ENCODE results near the gene PPP6R3. TPM values are rescaled to one million over a fixed set of nuclear protein-coding genes. Genes with fewer than 3 reads are reported as not detected.
"Not testable (repeated sequence)": the region's sequence is repeated elsewhere in the genome, so short reads cannot be mapped to it uniquely, and the experiment has no call there.

Gene PPP6R3
- total and polyA plus RNA-seq, 2 of the 8 experiments (the other 6 are each of a cell fraction or from before 2014, with no cell fraction given): 44.6 to 150 TPM

DNA sequence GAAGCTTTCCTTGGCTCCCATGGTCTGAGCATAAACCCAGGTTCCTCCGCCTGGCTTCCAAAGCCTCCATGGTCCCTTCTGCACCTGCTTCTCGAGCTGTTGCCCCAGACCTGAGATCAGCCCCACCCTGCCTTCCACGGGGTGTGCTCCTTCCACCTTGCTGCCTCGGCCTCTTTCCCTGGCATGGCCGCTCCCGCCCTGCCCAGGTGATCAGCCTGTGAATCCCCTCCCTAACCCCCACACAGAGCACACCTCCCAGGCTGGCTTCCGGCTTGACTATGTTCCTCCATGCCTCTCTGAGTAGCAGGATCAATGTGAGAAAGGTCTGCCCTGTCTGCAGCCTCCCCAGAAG lies 2.7 kb upstream of the PPP6R3 start (continued):
- TF ChIP-seq HDAC6 (IDR thresholded peaks at IDR 0.05; ENCODE audit: low read depth, low read length): no peak
- TF ChIP-seq SP4 (IDR thresholded peaks at IDR 0.05; ENCODE audit: low read length): no peak
- TF ChIP-seq USF2 (IDR thresholded peaks at IDR 0.05; ENCODE audit: low read length): no peak
- TF ChIP-seq JUN (IDR thresholded peaks at IDR 0.05; ENCODE audit: low read depth, low read length): no peak
- TF ChIP-seq POLR2A (IDR thresholded peaks at IDR 0.05; ENCODE audit: control extremely low read depth in 1 of 2, low read depth in 2 of 2, low read length in 2 of 2): no peak
- TF ChIP-seq TAF1 (IDR thresholded peaks at IDR 0.05; ENCODE audit: low read depth, low read length): no peak
- TF ChIP-seq TCF12 (IDR thresholded peaks at IDR 0.05; ENCODE audit: low read depth, low read length): no peak

DNA sequence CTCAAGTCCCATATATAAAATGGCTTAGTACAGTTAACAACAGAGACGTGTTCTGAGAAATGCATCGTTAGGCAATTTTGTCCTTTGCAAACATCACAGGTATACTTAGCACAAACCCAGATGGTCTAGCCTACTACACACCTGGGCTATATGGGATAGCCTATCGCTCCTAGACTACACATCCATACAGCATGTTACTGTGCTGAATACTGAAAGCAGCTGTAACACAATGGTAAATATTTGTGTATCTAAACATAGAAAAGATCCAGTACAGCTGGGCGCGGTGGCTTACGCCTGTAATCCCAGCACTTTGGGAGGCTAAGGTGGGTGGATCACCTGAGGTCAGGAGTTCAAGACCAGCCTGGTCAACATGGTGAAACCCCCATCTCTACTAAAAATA lies 2.2 kb upstream of the PPP6R3 start:
- H2AFZ ChIP-seq (ENCODE audit: low read length); H3K27ac ChIP-seq (ENCODE audit: low read depth, low read length); H2BK120ac ChIP-seq (replicated peaks; ENCODE audit: low read depth, low read length); H3K56ac ChIP-seq (replicated peaks; ENCODE audit: insufficient read length, low read depth, low read length); H3K4me2 ChIP-seq (ENCODE audit: insufficient read depth in 1 of 2, low read depth in 2 of 2, low read length in 2 of 2); H3K4ac ChIP-seq (replicated peaks; ENCODE audit: insufficient read length, low read depth, low read length); H4K8ac ChIP-seq (ENCODE audit: extremely low read depth, insufficient read depth, low read length); H2BK12ac ChIP-seq (ENCODE audit: low read depth, low read length); H3K18ac ChIP-seq (ENCODE audit: extremely low read depth, low read length); H3K9me3 ChIP-seq (ENCODE audit: insufficient read depth in 2 of 2, low read depth in 1 of 2, low read length in 1 of 2); H3K79me1 ChIP-seq (ENCODE audit: low read depth, low read length); FAIRE-seq; H3K4me3 ChIP-seq (ENCODE audit: extremely low read depth in 1 of 4, insufficient read depth in 2 of 4, low read depth in 3 of 4, low read length in 4 of 4); H3K9ac ChIP-seq (replicated peaks in 1 of 4; ENCODE audit: extremely low read depth in 1 of 4, low read depth in 3 of 4, low read length in 3 of 4); H2BK15ac ChIP-seq (ENCODE audit: low read length); H2AK5ac ChIP-seq (ENCODE audit: low read depth, low read length); H3K27me3 ChIP-seq (replicated peaks in 1 of 4; ENCODE audit: control insufficient read depth in 3 of 4, extremely low read depth in 1 of 4, insufficient read depth in 3 of 4, low read length in 3 of 4); H3K36me3 ChIP-seq (ENCODE audit: control insufficient read depth in 2 of 4, insufficient read depth in 4 of 4, low read length in 3 of 4); H2BK5ac ChIP-seq (ENCODE audit: low read depth, low read length); DNase-seq (ENCODE audit: low read depth in 1 of 2, low spot score in 2 of 2); H4K5ac ChIP-seq (ENCODE audit: insufficient read length, low read depth, low read length); H2BK20ac ChIP-seq (ENCODE audit: low read length); H3K23ac ChIP-seq (ENCODE audit: insufficient read length); H4K91ac ChIP-seq (replicated peaks; ENCODE audit: insufficient read length, low read length); H3K14ac ChIP-seq (ENCODE audit: insufficient read length): not testable (repeated sequence)
- ChIA-PET CTCF (ENCODE audit: partially characterized antibody) (interaction anchor here (0.6 to 2.2 kb wide), 4 partner anchors 10 to 233 kb away, joined by 3 to 8 read pairs (median 4); no protein-coding TSS in a partner anchor), POLR2A (ENCODE audit: partially characterized antibody) (interaction anchor here (0.6 to 1.7 kb wide), 3 partner anchors 10 to 347 kb away, joined by 3 read pairs; no protein-coding TSS in a partner anchor)
- Histone ChIP-seq H3K4me1 (replicated peaks in 1 of 4; ENCODE audit: control insufficient read depth in 3 of 4, insufficient read depth in 4 of 4, low read length in 3 of 4) (peaks cover 4 to 11% (median 7%) of the 10 kb centered on the region in 4 experiments), H3K79me2 (ENCODE audit: control insufficient read depth in 1 of 2, insufficient read depth in 2 of 2, low read length in 2 of 2) (peaks cover 25% of the 10 kb centered on the region in 2 experiments), H4K20me1 (replicated peaks in 1 of 2; ENCODE audit: control insufficient read depth in 1 of 2, insufficient read depth in 2 of 2, low read length in 2 of 2) (peaks cover 15 to 17% of the 10 kb centered on the region in 2 experiments), H3K23me2 (ENCODE audit: low read depth, low read length) (peaks cover 12% of the 10 kb centered on the region)
- 96% methylated on average over 6 of the region's 6 CpGs; no CpG with 5 or more reads in 1 of the 2 experiments for WGBS, 2 experiments (ENCODE audit: extremely low coverage in 1 of 2, insufficient coverage in 1 of 2, insufficient read length in 1 of 2, insufficient replicate concordance in 2 of 2, low coverage in 1 of 2, low lambda C conversion rate in 2 of 2, missing lambda C conversion rate in 1 of 2)
